Measurements from ENCODE around the gene PRKAB2. TPM values are rescaled to one million over a fixed set of nuclear protein-coding genes. Genes with fewer than 3 reads are reported as not detected.

PRKAB2 gene
- total and polyA plus RNA-seq, 2 donors (not counting 1 experiment from before 2014, with no cell fraction given), result 8.4 to 17.1 TPM

DNA sequence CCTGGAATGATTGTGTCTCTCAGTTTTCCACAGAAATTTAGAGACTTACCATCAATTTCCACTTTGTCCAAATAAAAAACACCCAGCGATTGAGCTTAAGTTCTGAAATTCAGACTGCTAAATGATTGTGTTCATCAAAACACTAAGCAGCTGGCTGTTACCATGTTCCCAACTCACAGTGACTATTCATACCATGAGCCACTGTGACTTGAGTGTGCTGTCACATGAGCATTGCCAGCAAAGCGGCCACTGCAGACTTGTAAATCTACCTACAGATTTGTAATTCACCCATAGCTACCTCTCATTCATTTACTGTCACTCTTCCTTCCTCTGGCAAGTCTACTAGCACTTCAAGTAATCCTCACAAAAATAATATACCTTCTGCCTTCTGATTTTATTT lies 17.2 kb upstream of the PRKAB2 start:
- intact Hi-C loops (cut with micrococcal nuclease), result no loop called here
- CTCF ChIA-PET, result interaction anchor here (0.7 kb wide), 1 partner anchor 20 kb away, joined by 3 read pairs; no protein-coding TSS in a partner anchor
- Mint-ChIP-seq H3K4me1 (no peaks in the 10 kb centered on the region), H3K27ac (no peak overlapping the region), H3K4me3 (no peak overlapping the region), H3K27me3 (no peaks in the 10 kb centered on the region), H3K9me3 (ENCODE audit: insufficient read depth) (no peaks in the 10 kb centered on the region)
- no peak overlapping the region for H3K4me3 ChIP-seq (ENCODE audit: control extremely low read depth in 1 of 5, extremely low read depth in 1 of 5, insufficient read depth in 1 of 5, low read depth in 2 of 5, low read length in 4 of 5)
- POLR2A ChIA-PET, result no interaction called here
- no peaks in the 10 kb centered on the region for H3K27me3 ChIP-seq (replicated peaks in 1 of 4; ENCODE audit: control extremely low read depth in 1 of 4, control insufficient read depth in 3 of 4, insufficient read depth in 4 of 4, low read length in 3 of 4)
- no peak overlapping the region for H2AFZ ChIP-seq (ENCODE audit: insufficient read depth, low read depth, low read length, poor library complexity, severe bottlenecking)
- H3K27ac ChIP-seq (ENCODE audit: low read length in 2 of 2), result no peak overlapping the region
- H3K9ac ChIP-seq (ENCODE audit: low read length), result no peak overlapping the region
- no peaks in the 10 kb centered on the region for H3K9me3 ChIP-seq (ENCODE audit: control extremely low read depth in 1 of 3, control insufficient read depth in 2 of 3, insufficient read depth in 1 of 3, low read length in 2 of 3)
- H4K20me1 ChIP-seq (ENCODE audit: control insufficient read depth, insufficient read depth, low read length, poor library complexity, severe bottlenecking), result no peaks in the 10 kb centered on the region
- 90% methylated on average over 2 of the region's 2 CpGs for WGBS (ENCODE audit: insufficient coverage)
- H3K79me2 ChIP-seq (ENCODE audit: control insufficient read depth, insufficient read depth, low read length), result no peaks in the 10 kb centered on the region
- no peak for DNase-seq
- no peak for TF ChIP-seq EZH2 (IDR thresholded peaks at IDR 0.05; ENCODE audit: borderline replicate concordance, insufficient read depth, low read depth, low read length, poor library complexity, severe bottlenecking)
- TF ChIP-seq, protein P1, sequence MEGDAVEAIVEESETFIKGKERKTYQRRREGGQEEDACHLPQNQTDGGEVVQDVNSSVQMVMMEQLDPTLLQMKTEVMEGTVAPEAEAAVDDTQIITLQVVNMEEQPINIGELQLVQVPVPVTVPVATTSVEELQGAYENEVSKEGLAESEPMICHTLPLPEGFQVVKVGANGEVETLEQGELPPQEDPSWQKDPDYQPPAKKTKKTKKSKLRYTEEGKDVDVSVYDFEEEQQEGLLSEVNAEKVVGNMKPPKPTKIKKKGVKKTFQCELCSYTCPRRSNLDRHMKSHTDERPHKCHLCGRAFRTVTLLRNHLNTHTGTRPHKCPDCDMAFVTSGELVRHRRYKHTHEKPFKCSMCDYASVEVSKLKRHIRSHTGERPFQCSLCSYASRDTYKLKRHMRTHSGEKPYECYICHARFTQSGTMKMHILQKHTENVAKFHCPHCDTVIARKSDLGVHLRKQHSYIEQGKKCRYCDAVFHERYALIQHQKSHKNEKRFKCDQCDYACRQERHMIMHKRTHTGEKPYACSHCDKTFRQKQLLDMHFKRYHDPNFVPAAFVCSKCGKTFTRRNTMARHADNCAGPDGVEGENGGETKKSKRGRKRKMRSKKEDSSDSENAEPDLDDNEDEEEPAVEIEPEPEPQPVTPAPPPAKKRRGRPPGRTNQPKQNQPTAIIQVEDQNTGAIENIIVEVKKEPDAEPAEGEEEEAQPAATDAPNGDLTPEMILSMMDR (IDR thresholded peaks at IDR 0.05), result no peak
- no peaks in the 10 kb centered on the region for H3K4me1 ChIP-seq (ENCODE audit: control insufficient read depth in 2 of 2, insufficient read depth in 2 of 2, low read length in 2 of 2)
- ATAC-seq (ENCODE audit: low read depth), result no peak
- H3K36me3 ChIP-seq (replicated peaks in 1 of 2; ENCODE audit: control extremely low read depth in 1 of 2, control insufficient read depth in 1 of 2, extremely low read depth in 1 of 2, insufficient read depth in 2 of 2, low read length in 1 of 2), result no peaks in the 10 kb centered on the region
- no peak overlapping the region for H3K4me2 ChIP-seq (replicated peaks; ENCODE audit: low read depth, low read length, poor library complexity, severe bottlenecking)

DNA sequence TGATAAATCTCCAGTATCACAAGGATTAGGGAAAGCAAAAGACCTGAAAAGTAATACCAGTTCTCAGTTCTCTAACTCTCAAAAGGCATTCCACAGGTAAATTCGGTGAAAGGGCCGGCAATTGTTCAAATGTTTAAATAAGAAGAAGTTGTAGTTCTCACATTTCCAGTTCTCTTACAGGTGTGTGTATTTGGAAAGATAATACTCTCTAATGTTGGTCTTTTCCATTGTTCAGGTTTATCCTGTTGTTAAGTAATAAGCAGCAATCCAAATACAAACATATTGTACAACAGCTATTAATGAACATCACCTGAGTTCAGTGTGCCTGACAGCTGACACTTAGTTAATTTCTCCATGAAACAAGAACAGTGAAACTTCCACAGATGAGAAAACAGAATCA lies 13.2 kb upstream of the PRKAB2 start:
- no peaks in the 10 kb centered on the region for H3K27me3 Mint-ChIP-seq
- DNase-seq (no peak), ATAC-seq (ENCODE audit: low read depth) (no peak)
- no CpG with 5 or more reads among the region's 2 CpGs for WGBS (ENCODE audit: insufficient coverage)
- Histone ChIP-seq H3K4me1 (ENCODE audit: control insufficient read depth in 2 of 2, insufficient read depth in 2 of 2, low read length in 2 of 2) (no peaks in the 10 kb centered on the region), H3K27ac (ENCODE audit: low read length in 2 of 2) (no peak overlapping the region), H3K79me2 (ENCODE audit: control insufficient read depth, insufficient read depth, low read length) (no peaks in the 10 kb centered on the region), H3K4me2 (replicated peaks; ENCODE audit: low read depth, low read length, poor library complexity, severe bottlenecking) (no peak overlapping the region), H2AFZ (ENCODE audit: insufficient read depth, low read depth, low read length, poor library complexity, severe bottlenecking) (no peak overlapping the region), H3K9ac (ENCODE audit: low read length) (no peak overlapping the region), H4K20me1 (ENCODE audit: control insufficient read depth, insufficient read depth, low read length, poor library complexity, severe bottlenecking) (no peaks in the 10 kb centered on the region), H3K36me3 (replicated peaks in 1 of 2; ENCODE audit: control extremely low read depth in 1 of 2, control insufficient read depth in 1 of 2, extremely low read depth in 1 of 2, insufficient read depth in 2 of 2, low read length in 1 of 2) (peaks cover 0 to 2% of the 10 kb centered on the region in 2 experiments), H3K4me3 (ENCODE audit: control extremely low read depth in 1 of 5, extremely low read depth in 1 of 5, insufficient read depth in 1 of 5, low read depth in 2 of 5, low read length in 4 of 5) (no peak overlapping the region), H3K9me3 (ENCODE audit: control extremely low read depth in 1 of 3, control insufficient read depth in 2 of 3, insufficient read depth in 1 of 3, low read length in 2 of 3) (no peaks in the 10 kb centered on the region), H3K27me3 (replicated peaks in 1 of 4; ENCODE audit: control extremely low read depth in 1 of 4, control insufficient read depth in 3 of 4, insufficient read depth in 4 of 4, low read length in 3 of 4) (no peaks in the 10 kb centered on the region)
- H3K9me3 Mint-ChIP-seq (ENCODE audit: insufficient read depth), result no peaks in the 10 kb centered on the region
- TF ChIP-seq EZH2 (IDR thresholded peaks at IDR 0.05; ENCODE audit: borderline replicate concordance, insufficient read depth, low read depth, low read length, poor library complexity, severe bottlenecking), result no peak
- TF ChIP-seq, protein P1 (IDR thresholded peaks at IDR 0.05), result no peak
- ChIA-PET POLR2A (no interaction called here), CTCF (interaction anchor here (0.9 kb wide), 1 partner anchor 57 kb away, joined by 3 read pairs; the partner anchor contains the start of gene CHD1L)
- H3K27ac Mint-ChIP-seq, result no peak overlapping the region
- intact Hi-C loops (cut with micrococcal nuclease), result no loop called here
- no peaks in the 10 kb centered on the region for H3K4me1 Mint-ChIP-seq
- no peak overlapping the region for H3K4me3 Mint-ChIP-seq
